Caco-2 (cell line): Measurements from ENCODE around the gene DNAJC4. TPM values are rescaled to one million over a fixed set of nuclear protein-coding genes. Genes with fewer than 3 reads are reported as not detected.

Experiments
- BruUV-seq: library from RNA; stranded (reverse); fragments of 400-500 nt; replicated peaks from 2 replicates; lab custom pipeline; 2021; lab: Mats Ljungman, UMichigan
- CTCF ChIA-PET: fragments of 300-600 bp; sonication (Branson Sonifier 250); formaldehyde crosslinking; loops from one replicate; lab custom pipeline; 2022; ENCODE audit warnings: antibody characterized with exemption; lab: Charles Lee
- POLR2A ChIA-PET: fragments of 300-600 bp; sonication (Branson Sonifier 250); formaldehyde crosslinking; loops from one replicate; lab custom pipeline; 2022; ENCODE audit warnings: antibody characterized with exemption; lab: Charles Lee
- DNase-seq, 2 experiments: peaks; one replicate each; pipeline versions ENCODE4 v3.0.0 to v3.0.0-alpha.2; 2020 to 2022
- H3K27me3 ChIP-seq: replicated peaks from 2 replicates; pipeline ENCODE4 v1.6.0; 2011; ENCODE audit warnings: low read length; ENCODE audit not compliant: control insufficient read depth, insufficient read depth
- H3K36me3 ChIP-seq: 2 replicates; pipeline ENCODE4 v1.5.1; 2011; ENCODE audit warnings: low read length; ENCODE audit not compliant: control insufficient read depth, insufficient read depth
- H3K4me1 ChIP-seq: fragments of 250-450 bp; sonication (Bioruptor Pico); 2 replicates; pipeline ENCODE4 v1.5.1; 2020; ENCODE audit warnings: mild to moderate bottlenecking
- H3K4me3 ChIP-seq: 2 replicates; pipeline ENCODE4 v1.5.1; 2011; ENCODE audit warnings: low read depth, mild to moderate bottlenecking, control low read depth, low read length
- H3K9me3 ChIP-seq: fragments of 250-450 bp; sonication (Bioruptor Pico); 2 replicates; pipeline ENCODE4 v1.5.1; 2020; ENCODE audit warnings: mild to moderate bottlenecking, moderate library complexity
- H3K27ac Mint-ChIP-seq: one replicate; pipeline ENCODE4 v1.8.0; 2022; ENCODE audit warnings: mixed read lengths; ENCODE audit not compliant: unreplicated experiment
- H3K27me3 Mint-ChIP-seq: one replicate; pipeline ENCODE4 v1.8.0; 2022; ENCODE audit warnings: mixed read lengths; ENCODE audit not compliant: insufficient read depth, unreplicated experiment
- H3K36me3 Mint-ChIP-seq: one replicate; pipeline ENCODE4 v1.8.0; 2022; ENCODE audit warnings: mild to moderate bottlenecking, mixed read lengths; ENCODE audit not compliant: insufficient read depth, unreplicated experiment
- H3K4me1 Mint-ChIP-seq: one replicate; pipeline ENCODE4 v1.8.0; 2022; ENCODE audit warnings: low read depth, mixed read lengths; ENCODE audit not compliant: unreplicated experiment
- H3K4me3 Mint-ChIP-seq: one replicate; pipeline ENCODE4 v1.8.0; 2022; ENCODE audit warnings: mild to moderate bottlenecking, moderate library complexity, mixed read lengths; ENCODE audit not compliant: unreplicated experiment
- H3K9me3 Mint-ChIP-seq: one replicate; pipeline ENCODE4 v1.8.0; 2022; ENCODE audit warnings: mixed read lengths; ENCODE audit not compliant: unreplicated experiment
- CTCF ChIP-seq, 2 experiments: fragments of 200-600 bp in 1 of 2; IDR thresholded peaks; 1 replicate in 1 of 2; 2 replicates in 1 of 2; pipeline versions ENCODE4 v1.5.1 to v1.8.0; 2011 to 2022; ENCODE audit warnings: antibody characterized with exemption in 1 of 2, control low read depth in 1 of 2, inconsistent platforms in 1 of 2, low read depth in 1 of 2, low read length in 1 of 2, mild to moderate bottlenecking in 1 of 2, moderate library complexity in 1 of 2; ENCODE audit not compliant: insufficient read depth in 1 of 2, severe bottlenecking in 1 of 2, unreplicated experiment in 1 of 2
- intact Hi-C: fragments of 100-400 bp; cut with micrococcal nuclease; formaldehyde crosslinking; loops from one replicate; pipeline ENCODE4 v1.10.0; 2022; ENCODE audit not compliant: unreplicated experiment
- total RNA-seq: library from RNA; stranded (reverse); gene quantifications from 2 replicates; pipeline ENCODE4 v1.2.3, GENCODE V29; 2022

The DNAJC4 gene
- total RNA-seq, 1 experiment from 2014 or later, result 22.9 TPM

GRCh38 chr11:64234647-64235379 lies 4.5 kb downstream of the DNAJC4 start:
- H3K4me1 ChIP-seq, result peaks cover 21% of the 10 kb centered on the region
- peak overlapping the region; percentile 78 for H3K4me3 Mint-ChIP-seq

GRCh38 chr11:64235437-64236161 lies 5.3 kb downstream of the DNAJC4 start:
- intact Hi-C loops, result no loop called here
- TSS peak; percentile 9 for BruUV-seq
- H3K36me3 ChIP-seq, result peaks cover 2% of the 10 kb centered on the region
- H3K36me3 Mint-ChIP-seq, result peaks cover 31% of the 10 kb centered on the region
- peaks cover 25% of the 10 kb centered on the region for H3K4me1 ChIP-seq
- TF ChIP-seq CTCF (IDR thresholded peaks at IDR 0.05; ENCODE audit: insufficient read depth in 1 of 2, low read depth in 1 of 2, low read length in 1 of 2, severe bottlenecking in 1 of 2, unreplicated experiment in 1 of 2), result no peak
- no peaks in the 10 kb centered on the region for H3K9me3 Mint-ChIP-seq
- H3K4me3 Mint-ChIP-seq, result peak overlapping the region; percentile 78
- no peaks in the 10 kb centered on the region for H3K27me3 Mint-ChIP-seq
- H3K27me3 ChIP-seq, result no peaks in the 10 kb centered on the region
- no peak for DNase-seq
- H3K4me3 ChIP-seq, result peak overlapping the region; percentile 77
- H3K27ac Mint-ChIP-seq, result peak overlapping the region; percentile 27
- ChIA-PET CTCF (no interaction called here), POLR2A (no interaction called here)
- H3K4me1 Mint-ChIP-seq, result peaks cover 8% of the 10 kb centered on the region
- no peaks in the 10 kb centered on the region for H3K9me3 ChIP-seq

More at GRCh38 chr11:64234647-64235379, 4.5 kb downstream of the DNAJC4 start:
- Mint-ChIP-seq H3K36me3 (peaks cover 31% of the 10 kb centered on the region), H3K4me1 (peaks cover under 1% of the 10 kb centered on the region), H3K9me3 (no peaks in the 10 kb centered on the region), H3K27ac (peak overlapping the region; percentile 27), H3K27me3 (no peaks in the 10 kb centered on the region)
- H3K4me3 ChIP-seq, result peak overlapping the region; percentile 77
- TF ChIP-seq CTCF (IDR thresholded peaks at IDR 0.05; ENCODE audit: insufficient read depth in 1 of 2, low read depth in 1 of 2, low read length in 1 of 2, severe bottlenecking in 1 of 2, unreplicated experiment in 1 of 2), result no peak
- no peaks in the 10 kb centered on the region for H3K27me3 ChIP-seq
- ChIA-PET POLR2A (no interaction called here), CTCF (no interaction called here)
- peaks cover 2% of the 10 kb centered on the region for H3K36me3 ChIP-seq
- intact Hi-C loops, result loop anchor here (1.0 kb wide), 1 partner anchor 31 kb away; no protein-coding TSS in a partner anchor
- no peaks in the 10 kb centered on the region for H3K9me3 ChIP-seq
- DNase-seq, result peak in 1 of 2 experiments; percentile 66
- no TSS peak for BruUV-seq

GRCh38 chr11:64237484-64237951 lies 7.2 kb downstream of the DNAJC4 start:
- Histone ChIP-seq H3K36me3 (no peaks in the 10 kb centered on the region; the same call in 1 of the 2 replicates), H3K4me1 (peaks cover 24% of the 10 kb centered on the region), H3K27me3 (no peaks in the 10 kb centered on the region), H3K9me3 (no peaks in the 10 kb centered on the region), H3K4me3 (no peak overlapping the region)
- no peak for TF ChIP-seq CTCF (IDR thresholded peaks at IDR 0.05; ENCODE audit: insufficient read depth in 1 of 2, low read depth in 1 of 2, low read length in 1 of 2, severe bottlenecking in 1 of 2, unreplicated experiment in 1 of 2)
- no peak overlapping the region for H3K27ac Mint-ChIP-seq
- intact Hi-C loops, result no loop called here
- no peak for DNase-seq
- H3K27me3 Mint-ChIP-seq, result no peaks in the 10 kb centered on the region
- POLR2A ChIA-PET, result interaction anchor here (0.6 kb wide), 1 partner anchor 52 kb away, joined by 3 read pairs; the partner anchor contains the start of gene STIP1
- H3K36me3 Mint-ChIP-seq, result peaks cover 50% of the 10 kb centered on the region
- no TSS peak for BruUV-seq
- no peak overlapping the region for H3K4me3 Mint-ChIP-seq
- no peaks in the 10 kb centered on the region for H3K9me3 Mint-ChIP-seq
- CTCF ChIA-PET, result interaction anchor here (1.2 kb wide), 1 partner anchor 9 kb away, joined by 3 read pairs; the partner anchor contains the start of gene PPP1R14B
- peaks cover 8% of the 10 kb centered on the region for H3K4me1 Mint-ChIP-seq
